ENCODE results near the gene PCDHA4. TPM values are rescaled to one million over a fixed set of nuclear protein-coding genes. Genes with fewer than 3 reads are reported as not detected.

PCDHA4 gene
- total RNA-seq, 1 experiment from 2014 or later, result 4.8 TPM

Other genes starting within 250 kb of the PCDHA4 start
- 29.5 and 33.0 TPM in 2 replicates for gene SRA1, start 249.6 kb upstream of the PCDHA4 start, total RNA-seq (2022)
- 15.1 and 15.7 TPM in 2 replicates for gene APBB3, start 242.5 kb upstream of the PCDHA4 start, total RNA-seq (2022)
- gene SLC35A4, start 242.2 kb upstream of the PCDHA4 start, total RNA-seq (2022), result 80.6 and 93.6 TPM in 2 replicates
- 0.73 and 1.1 TPM in 2 replicates for gene CD14, start 173.9 kb upstream of the PCDHA4 start, total RNA-seq (2022)
- gene TMCO6, start 167.6 kb upstream of the PCDHA4 start, total RNA-seq (2022), result 28.5 and 30.9 TPM in 2 replicates
- gene NDUFA2, start 159.4 kb upstream of the PCDHA4 start, total RNA-seq (2022), result 71.3 and 71.4 TPM in 2 replicates
- 115 and 130 TPM in 2 replicates for gene IK, start 159.2 kb upstream of the PCDHA4 start, total RNA-seq (2022)
- 54.2 and 59.8 TPM in 2 replicates for gene WDR55, start 142.2 kb upstream of the PCDHA4 start, total RNA-seq (2022)
- gene DND1, start 133.5 kb upstream of the PCDHA4 start, total RNA-seq (2022), result 2.8 and 2.9 TPM in 2 replicates
- 75.8 and 79.9 TPM in 2 replicates for gene HARS1, start 115.7 kb upstream of the PCDHA4 start, total RNA-seq (2022)
- 45.1 TPM in 2 replicates for gene HARS2, start 115.6 kb upstream of the PCDHA4 start, total RNA-seq (2022)
- gene ZMAT2, start 106.6 kb upstream of the PCDHA4 start, total RNA-seq (2022), result 75.9 and 83.3 TPM in 2 replicates
- 0.73 and 0.83 TPM in 2 replicates for gene PCDHA1, start 20.9 kb upstream of the PCDHA4 start, total RNA-seq (2022)
- 0.12 and 0.19 TPM in 2 replicates for gene PCDHA2, start 12.2 kb upstream of the PCDHA4 start, total RNA-seq (2022)
- 0.10 and 0.31 TPM in 2 replicates for gene PCDHA3, start 6.0 kb upstream of the PCDHA4 start, total RNA-seq (2022)
- 0.81 and 1.5 TPM in 2 replicates for gene PCDHA5, start 14.5 kb downstream of the PCDHA4 start, total RNA-seq (2022)
- 0.66 and 1.2 TPM in 2 replicates for gene PCDHA6, start 20.9 kb downstream of the PCDHA4 start, total RNA-seq (2022)
- 0.95 and 1.2 TPM in 2 replicates for gene PCDHA7, start 27.2 kb downstream of the PCDHA4 start, total RNA-seq (2022)
- 1.1 and 1.3 TPM in 2 replicates for gene PCDHA8, start 34.1 kb downstream of the PCDHA4 start, total RNA-seq (2022)
- gene PCDHA9, start 41.3 kb downstream of the PCDHA4 start, total RNA-seq (2022), result 0.59 and 0.66 TPM in 2 replicates
- gene PCDHA10, start 48.8 kb downstream of the PCDHA4 start, total RNA-seq (2022), result 0.78 and 0.91 TPM in 2 replicates
- gene PCDHA11, start 61.9 kb downstream of the PCDHA4 start, total RNA-seq (2022), result 0.64 and 1.3 TPM in 2 replicates
- gene PCDHA12, start 68.2 kb downstream of the PCDHA4 start, total RNA-seq (2022), result 0.64 and 0.78 TPM in 2 replicates
- gene PCDHA13, start 75.1 kb downstream of the PCDHA4 start, total RNA-seq (2022), result 2.0 and 2.3 TPM in 2 replicates
- 2.8 and 3.7 TPM in 2 replicates for gene PCDHAC1, start 119.2 kb downstream of the PCDHA4 start, total RNA-seq (2022)
- 12.6 and 17.1 TPM in 2 replicates for gene PCDHAC2, start 159.4 kb downstream of the PCDHA4 start, total RNA-seq (2022)
- not detected in 2 replicates for gene PCDHB1, start 244.3 kb downstream of the PCDHA4 start, total RNA-seq (2022)